ENCODE measurements around the gene SLAIN2. TPM values are rescaled to one million over a fixed set of nuclear protein-coding genes. Genes with fewer than 3 reads are reported as not detected.
"Not testable (repeated sequence)": the region's sequence is repeated elsewhere in the genome, so short reads cannot be mapped to it uniquely, and the experiment has no call there.

SLAIN2 gene
- total and polyA plus RNA-seq, 8 donors: 60.1 to 87.0 (median 66.8) TPM

DNA sequence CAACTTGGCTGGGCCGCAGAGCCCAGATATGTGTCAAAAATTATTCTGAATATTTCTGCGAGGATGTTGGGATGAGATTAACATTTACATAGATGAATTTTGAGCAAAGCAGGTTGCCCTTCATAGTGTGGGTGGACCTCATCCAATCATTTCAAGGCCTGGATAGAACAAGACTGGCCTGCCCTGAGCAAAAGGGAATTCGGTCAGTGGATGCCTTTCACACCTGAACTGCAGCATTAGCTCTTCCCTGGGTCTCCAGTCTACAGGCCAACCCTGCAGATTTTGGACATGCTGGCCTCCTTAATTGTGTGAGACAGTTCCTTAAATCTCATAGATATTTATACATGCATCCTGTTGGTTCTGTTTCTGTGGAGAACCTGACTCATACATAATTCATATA, 109.4 kb downstream of the SLAIN2 start:
- Histone ChIP-seq H3K27me3 (no peaks in the 10 kb centered on the region), H3K9me3 (no peaks in the 10 kb centered on the region), H3K36me3 (no peaks in the 10 kb centered on the region), H3K4me3 (no peak overlapping the region), H3K4me1 (no peaks in the 10 kb centered on the region), H3K27ac (no peak overlapping the region)
- ATAC-seq: no peak
- no peak for DNase-seq
- intact Hi-C loops (cut with DNase I): no loop called here
- TF ChIP-seq, protein P1, sequence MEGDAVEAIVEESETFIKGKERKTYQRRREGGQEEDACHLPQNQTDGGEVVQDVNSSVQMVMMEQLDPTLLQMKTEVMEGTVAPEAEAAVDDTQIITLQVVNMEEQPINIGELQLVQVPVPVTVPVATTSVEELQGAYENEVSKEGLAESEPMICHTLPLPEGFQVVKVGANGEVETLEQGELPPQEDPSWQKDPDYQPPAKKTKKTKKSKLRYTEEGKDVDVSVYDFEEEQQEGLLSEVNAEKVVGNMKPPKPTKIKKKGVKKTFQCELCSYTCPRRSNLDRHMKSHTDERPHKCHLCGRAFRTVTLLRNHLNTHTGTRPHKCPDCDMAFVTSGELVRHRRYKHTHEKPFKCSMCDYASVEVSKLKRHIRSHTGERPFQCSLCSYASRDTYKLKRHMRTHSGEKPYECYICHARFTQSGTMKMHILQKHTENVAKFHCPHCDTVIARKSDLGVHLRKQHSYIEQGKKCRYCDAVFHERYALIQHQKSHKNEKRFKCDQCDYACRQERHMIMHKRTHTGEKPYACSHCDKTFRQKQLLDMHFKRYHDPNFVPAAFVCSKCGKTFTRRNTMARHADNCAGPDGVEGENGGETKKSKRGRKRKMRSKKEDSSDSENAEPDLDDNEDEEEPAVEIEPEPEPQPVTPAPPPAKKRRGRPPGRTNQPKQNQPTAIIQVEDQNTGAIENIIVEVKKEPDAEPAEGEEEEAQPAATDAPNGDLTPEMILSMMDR (IDR thresholded peaks at IDR 0.05): no peak

DNA sequence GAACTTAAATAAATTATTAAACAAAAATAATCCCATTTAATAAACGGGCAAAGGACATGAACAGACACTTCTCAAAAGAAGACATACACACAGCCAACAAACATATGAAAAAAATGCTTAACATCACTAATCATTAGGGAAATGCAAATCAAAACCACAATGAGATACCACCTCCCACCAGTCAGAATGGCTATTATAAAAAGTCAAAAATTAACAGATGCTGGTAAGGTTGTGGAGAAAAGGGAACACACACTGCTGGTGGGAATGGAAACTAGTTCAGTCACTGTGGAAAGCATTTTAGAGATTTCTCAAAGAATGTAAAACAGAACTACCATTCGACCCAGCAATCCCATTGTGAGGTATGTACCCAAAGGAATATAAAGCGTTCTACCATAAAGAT, 110.3 kb downstream of the SLAIN2 start:
- H3K36me3 ChIP-seq; H3K27ac ChIP-seq; H3K9me3 ChIP-seq; H3K27me3 ChIP-seq; intact Hi-C loops (cut with DNase I); ATAC-seq; H3K4me1 ChIP-seq; DNase-seq; H3K4me3 ChIP-seq: not testable (repeated sequence)

DNA sequence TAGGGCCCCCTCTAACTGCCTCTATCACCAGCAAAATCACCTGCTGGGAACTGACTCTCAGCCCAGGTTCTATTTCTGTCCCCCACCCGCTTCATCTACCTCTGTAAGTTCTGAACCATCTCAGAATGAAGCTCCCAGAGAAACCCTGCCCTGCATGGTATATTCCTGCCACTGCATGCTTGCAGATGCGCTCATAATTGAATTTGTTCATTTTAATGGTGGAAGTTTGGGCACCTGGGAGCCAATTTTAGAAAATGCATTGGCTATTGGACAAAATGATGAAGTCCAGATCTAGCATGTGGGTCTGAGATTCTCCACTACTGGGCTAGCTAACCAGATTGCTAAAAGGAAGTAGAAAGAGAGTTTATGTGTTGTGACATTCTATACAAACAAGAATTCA, 113.3 kb downstream of the SLAIN2 start:
- H3K4me1 ChIP-seq: no peaks in the 10 kb centered on the region
- intact Hi-C loops (cut with DNase I): no loop called here
- no peaks in the 10 kb centered on the region for H3K9me3 ChIP-seq
- H3K27ac ChIP-seq: no peak overlapping the region
- DNase-seq (no peak), ATAC-seq (no peak)
- no peaks in the 10 kb centered on the region for H3K36me3 ChIP-seq
- TF ChIP-seq, protein P1 (IDR thresholded peaks at IDR 0.05): no peak
- H3K4me3 ChIP-seq: no peak overlapping the region
- H3K27me3 ChIP-seq: no peaks in the 10 kb centered on the region

DNA sequence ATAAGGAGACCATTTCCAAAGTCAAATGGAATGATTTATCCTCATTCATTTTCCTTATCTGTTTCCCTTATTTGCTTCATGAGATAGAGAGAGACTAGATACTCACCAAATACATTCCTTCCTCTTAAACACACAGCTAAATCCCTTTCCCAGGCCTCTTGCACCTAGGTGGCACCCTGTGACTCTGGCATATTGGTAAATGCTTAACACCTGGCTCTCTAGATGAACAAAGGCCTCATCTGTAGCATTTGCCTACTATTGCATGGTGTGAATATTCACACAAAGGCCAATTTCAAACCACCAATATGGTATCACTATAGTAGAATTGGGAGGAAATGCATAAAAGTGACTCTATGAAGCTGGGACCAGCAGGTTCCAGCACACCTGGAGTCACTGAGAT, 119.7 kb downstream of the SLAIN2 start:
- H3K27me3 ChIP-seq: no peaks in the 10 kb centered on the region
- TF ChIP-seq, protein P1 (IDR thresholded peaks at IDR 0.05): no peak
- H3K4me3 ChIP-seq: no peak overlapping the region
- no peak overlapping the region for H3K27ac ChIP-seq
- H3K36me3 ChIP-seq: no peaks in the 10 kb centered on the region
- H3K9me3 ChIP-seq: peaks cover 0 to 5% of the 10 kb centered on the region in 2 donors
- DNase-seq (no peak), ATAC-seq (no peak)
- intact Hi-C loops (cut with DNase I): no loop called here
- H3K4me1 ChIP-seq: no peaks in the 10 kb centered on the region

DNA sequence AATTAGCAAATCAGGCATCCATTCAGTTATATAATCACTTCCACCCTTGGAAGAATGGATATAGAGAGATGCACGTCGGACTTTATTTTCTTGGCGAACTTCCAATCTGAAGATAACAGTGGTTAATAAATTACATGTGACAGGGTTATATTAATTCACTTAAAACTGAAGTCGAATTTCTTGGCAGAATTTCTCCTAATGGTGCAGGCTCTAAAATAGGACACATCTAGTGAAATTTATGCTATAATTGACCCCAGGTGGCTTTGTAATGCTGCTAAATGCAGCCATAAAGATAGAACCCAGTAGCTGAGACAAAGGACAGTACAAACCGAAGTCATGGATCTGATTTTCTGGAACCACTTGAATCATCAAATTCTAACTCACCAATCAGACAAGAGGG, 121.0 kb downstream of the SLAIN2 start:
- H3K4me3 ChIP-seq: no peak overlapping the region
- intact Hi-C loops (cut with DNase I): no loop called here
- H3K9me3 ChIP-seq: peaks cover 0 to 5% of the 10 kb centered on the region in 2 donors
- H3K4me1 ChIP-seq: no peaks in the 10 kb centered on the region
- no peaks in the 10 kb centered on the region for H3K36me3 ChIP-seq
- TF ChIP-seq, protein P1 (IDR thresholded peaks at IDR 0.05): no peak
- DNase-seq: no peak
- H3K27ac ChIP-seq: no peak overlapping the region
- no peaks in the 10 kb centered on the region for H3K27me3 ChIP-seq
- no peak for ATAC-seq

DNA sequence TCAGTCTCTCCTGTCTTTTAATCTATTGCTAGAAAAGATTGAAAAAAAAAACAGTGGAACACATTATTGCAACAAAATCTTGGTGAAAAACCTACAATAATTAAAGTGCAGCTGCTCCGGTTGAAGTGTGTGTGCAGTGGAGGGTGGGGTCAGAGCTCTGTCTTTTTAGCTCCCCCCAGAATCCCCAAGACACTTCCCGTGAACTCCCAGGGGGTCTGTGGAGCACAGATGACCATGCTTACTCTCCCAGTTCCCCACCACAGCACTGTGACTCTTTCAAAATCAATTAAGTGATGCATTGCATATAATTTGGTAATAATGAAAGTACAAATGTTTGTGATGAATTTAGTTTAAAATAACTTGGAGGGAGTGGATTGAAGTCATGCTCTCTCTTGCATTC, 126.1 kb downstream of the SLAIN2 start:
- ATAC-seq (no peak), DNase-seq (no peak)
- H3K4me1 ChIP-seq: no peaks in the 10 kb centered on the region
- no peak overlapping the region for H3K27ac ChIP-seq
- no peak overlapping the region for H3K4me3 ChIP-seq
- H3K36me3 ChIP-seq: no peaks in the 10 kb centered on the region
- H3K27me3 ChIP-seq: no peaks in the 10 kb centered on the region
- intact Hi-C loops (cut with DNase I): no loop called here
- peaks cover 0 to 5% of the 10 kb centered on the region in 2 donors for H3K9me3 ChIP-seq
- TF ChIP-seq, protein P1 (IDR thresholded peaks at IDR 0.05): no peak

Data from left lung (tissue), 10 donors.